GM19372 (cell line): ENCODE results near the gene AFAP1.

Source experiments
- ATAC-seq: cut with Tn5 transposase; IDR thresholded peaks from one replicate; pipeline ENCODE4 v1.9.1; 2021; ENCODE audit warnings: mild to moderate bottlenecking, low read depth, moderate library complexity; ENCODE audit not compliant: unreplicated experiment

The AFAP1 gene

GRCh38 chr4:7734651-7735260 lies 204.9 kb downstream of the AFAP1 start:
- ATAC-seq: no peak

GRCh38 chr4:7733801-7734650 lies 205.6 kb downstream of the AFAP1 start:
- ATAC-seq: no peak

DNA sequence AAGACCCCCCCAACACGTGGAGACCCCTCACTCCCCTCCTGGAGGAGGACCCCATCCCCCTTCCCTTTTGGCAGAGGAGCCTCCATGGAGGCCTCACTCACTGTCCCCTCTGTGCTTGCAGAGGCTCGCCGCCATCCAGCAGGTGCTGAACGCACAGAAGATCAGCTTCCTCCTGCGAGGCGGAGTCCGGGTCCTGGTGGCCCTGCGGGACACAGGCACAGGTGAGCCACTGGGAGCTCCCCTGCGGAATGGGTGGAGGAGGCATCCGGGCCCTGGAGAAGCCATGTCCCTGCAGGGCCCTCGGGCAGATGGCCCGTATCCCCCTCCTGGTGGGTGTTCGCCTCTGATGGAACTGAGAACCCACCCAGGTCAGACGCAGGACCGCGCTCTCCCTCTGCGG lies 206.5 kb downstream of the AFAP1 start:
- ATAC-seq: no peak

DNA sequence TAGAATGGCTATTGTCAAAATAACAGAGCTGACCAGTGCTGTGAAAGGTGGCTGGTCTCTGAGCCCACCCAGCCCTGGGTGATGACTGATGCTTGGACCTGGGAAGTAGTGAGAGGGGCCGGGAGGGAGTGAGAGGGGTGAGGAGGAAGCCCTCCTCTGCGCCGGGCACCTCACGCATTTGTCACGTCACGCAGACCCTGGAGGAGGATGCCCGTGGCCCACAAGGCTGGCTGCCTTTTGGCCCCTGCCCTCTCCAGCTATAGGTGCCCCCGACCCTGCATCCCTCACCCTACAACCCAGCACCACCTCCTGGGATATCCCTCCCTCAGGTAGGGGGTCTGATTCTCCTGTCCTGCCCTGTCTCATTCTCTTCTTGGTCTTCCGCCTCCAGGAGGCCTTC lies 207.4 kb downstream of the AFAP1 start:
- ATAC-seq: no peak

DNA sequence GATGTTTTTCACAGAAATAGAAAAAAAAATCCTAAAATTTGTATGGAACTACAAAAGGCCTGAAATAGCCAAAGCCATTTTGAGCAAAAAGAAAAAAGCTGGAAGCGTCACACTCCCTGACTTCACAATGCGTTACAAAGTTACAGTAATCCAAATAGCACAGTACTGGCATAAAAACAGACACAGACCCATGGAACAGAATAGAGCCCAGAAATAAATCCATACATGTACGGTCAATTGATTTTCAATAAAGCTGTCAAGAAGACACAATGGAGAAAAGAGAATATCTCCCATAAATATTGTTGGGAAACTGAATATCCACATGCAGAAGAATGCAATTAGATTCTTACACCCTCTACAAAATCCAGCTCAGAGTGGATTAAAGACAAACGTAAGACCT lies 208.2 kb downstream of the AFAP1 start:
- ATAC-seq: no peak

DNA sequence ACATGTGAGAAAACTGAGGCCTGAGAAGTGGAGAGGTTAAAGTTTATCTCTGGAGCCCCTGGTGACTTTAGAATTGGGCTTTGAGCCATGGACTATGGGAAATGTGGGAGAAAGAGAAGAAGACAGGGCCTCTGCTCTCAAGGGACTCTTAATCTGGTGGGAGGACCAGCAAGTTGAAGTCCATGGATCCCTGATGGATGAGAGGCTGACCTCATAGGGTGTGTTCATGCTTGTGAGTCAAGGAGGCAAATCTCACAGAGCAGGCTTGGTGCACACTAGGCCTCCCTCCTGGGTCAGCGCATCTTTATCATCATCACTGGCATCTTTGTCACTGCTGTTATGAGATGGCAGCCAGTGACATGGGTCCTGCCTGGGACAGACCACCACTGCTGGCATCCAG lies 211.9 kb downstream of the AFAP1 start:
- ATAC-seq: no peak

DNA sequence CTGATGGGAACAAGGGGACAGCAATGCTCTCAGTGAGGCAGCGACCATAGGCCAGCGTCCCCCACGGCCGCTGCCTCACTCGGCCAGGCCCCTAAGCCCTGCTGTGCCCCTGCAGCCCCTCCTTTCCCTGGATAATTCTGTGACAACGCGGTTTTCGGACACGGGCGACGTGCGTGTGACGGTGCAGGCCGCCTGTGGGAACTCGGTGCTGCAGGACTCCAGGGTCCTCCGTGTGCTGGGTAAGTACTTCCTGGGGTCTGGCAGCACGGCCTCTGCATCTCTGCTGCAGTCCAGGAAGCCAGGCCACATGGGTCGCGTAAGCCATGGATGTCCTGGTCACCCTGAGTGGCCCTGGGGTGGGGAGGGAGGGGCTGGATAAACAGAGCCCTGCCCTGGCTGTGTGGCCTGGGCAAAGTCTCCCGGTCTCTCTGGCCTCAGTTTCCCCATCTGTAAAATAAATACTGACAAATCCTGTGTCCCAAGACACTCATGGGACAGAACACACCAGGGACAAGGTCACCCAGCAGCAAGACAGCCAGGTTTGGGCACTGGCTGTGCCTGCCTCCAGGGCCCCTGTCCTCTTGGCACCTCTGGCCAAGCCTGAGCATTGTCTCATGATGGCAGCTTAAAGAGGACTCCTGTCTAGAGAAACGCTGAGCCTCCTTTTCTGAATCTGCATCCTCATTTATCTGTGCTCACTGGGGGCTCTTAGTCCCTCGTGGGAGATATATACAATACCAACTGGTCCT lies 212.8 kb downstream of the AFAP1 start:
- no peak for ATAC-seq

GRCh38 chr4:7725951-7726350 lies 213.7 kb downstream of the AFAP1 start:
- ATAC-seq: no peak

DNA sequence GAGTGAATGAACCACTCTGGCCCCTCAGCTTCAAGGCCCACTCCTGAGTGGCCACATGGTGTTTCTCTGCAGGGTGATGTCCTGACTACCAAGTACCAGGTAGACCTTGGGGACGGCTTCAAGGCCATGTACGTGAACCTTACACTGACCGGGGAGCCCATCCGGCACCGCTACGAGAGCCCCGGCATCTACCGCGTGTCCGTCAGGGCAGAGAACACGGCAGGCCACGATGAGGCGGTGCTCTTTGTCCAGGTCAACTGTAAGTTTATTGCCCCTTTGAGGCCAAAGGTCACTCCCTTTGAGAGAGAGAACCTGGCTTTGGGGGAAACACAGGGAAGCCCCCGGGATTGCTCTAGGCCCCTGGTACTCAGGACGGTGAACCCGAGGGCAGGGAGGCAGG lies 216.0 kb downstream of the AFAP1 start:
- no peak for ATAC-seq

DNA sequence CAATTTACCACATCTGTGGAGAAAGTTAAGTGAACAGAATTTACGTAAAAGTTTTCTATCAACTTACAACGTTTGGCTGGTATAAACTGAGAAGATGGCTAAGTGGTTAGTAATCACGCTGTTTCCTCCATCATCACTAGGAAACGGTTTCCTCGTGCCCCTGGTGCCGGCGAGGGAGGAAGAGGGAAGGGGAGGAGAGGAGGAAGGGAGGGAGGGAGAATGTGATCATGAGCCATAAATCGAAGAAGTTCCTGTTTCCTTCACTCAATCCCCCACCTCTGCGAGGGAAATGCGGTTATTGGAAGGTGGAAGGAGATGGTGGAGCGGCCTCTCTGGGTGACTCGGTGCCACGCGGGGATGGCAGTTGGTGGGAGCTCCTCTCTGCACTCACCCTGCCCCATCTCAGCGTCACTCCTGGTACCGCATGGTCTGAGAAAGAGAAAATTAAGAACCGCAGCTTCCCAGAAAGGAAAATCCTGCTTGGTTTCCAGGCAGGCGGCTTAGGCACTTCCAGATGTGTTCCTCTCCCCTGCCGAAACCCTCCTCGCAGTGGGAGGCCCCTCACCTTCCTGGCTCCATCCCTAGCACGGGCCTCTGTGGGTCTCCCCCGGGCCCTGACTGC lies 216.8 kb downstream of the AFAP1 start:
- no peak for ATAC-seq

DNA sequence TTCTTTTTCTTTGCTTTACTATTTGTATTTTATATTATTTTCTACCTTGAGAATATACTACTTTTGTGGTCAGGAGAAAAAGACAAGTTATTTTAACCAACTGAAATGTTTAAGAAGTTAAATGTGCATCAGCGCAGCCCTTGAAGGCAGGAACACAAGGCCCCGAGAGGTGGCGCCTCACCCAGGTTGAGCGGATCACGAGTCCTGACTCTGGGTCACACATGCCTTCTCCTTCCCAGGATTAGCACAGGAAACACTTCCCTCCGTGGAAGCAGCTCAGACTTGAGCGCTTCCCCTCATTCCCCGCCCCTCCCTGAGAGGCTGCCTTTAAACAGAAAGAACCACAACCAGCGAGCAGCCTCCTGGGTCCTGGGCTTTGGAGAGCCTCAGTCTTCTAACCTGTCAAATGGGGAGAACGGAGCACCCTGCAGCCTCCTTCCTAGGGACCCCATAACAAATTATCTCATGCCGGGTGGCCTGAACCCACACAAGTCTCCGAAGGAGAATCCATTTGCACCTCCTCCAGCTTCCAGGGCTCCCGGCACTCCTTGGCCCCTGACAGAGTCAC lies 217.6 kb downstream of the AFAP1 start:
- ATAC-seq: no peak

- no peak for ATAC-seq
Measured at GRCh38 chr4:7719354-7720174, 220.1 kb downstream of the AFAP1 start.

- ATAC-seq: no peak
Measured at GRCh38 chr4:7717946-7718490, 221.6 kb downstream of the AFAP1 start.

- no peak for ATAC-seq
Measured at GRCh38 chr4:7717161-7717560, 222.5 kb downstream of the AFAP1 start.

DNA sequence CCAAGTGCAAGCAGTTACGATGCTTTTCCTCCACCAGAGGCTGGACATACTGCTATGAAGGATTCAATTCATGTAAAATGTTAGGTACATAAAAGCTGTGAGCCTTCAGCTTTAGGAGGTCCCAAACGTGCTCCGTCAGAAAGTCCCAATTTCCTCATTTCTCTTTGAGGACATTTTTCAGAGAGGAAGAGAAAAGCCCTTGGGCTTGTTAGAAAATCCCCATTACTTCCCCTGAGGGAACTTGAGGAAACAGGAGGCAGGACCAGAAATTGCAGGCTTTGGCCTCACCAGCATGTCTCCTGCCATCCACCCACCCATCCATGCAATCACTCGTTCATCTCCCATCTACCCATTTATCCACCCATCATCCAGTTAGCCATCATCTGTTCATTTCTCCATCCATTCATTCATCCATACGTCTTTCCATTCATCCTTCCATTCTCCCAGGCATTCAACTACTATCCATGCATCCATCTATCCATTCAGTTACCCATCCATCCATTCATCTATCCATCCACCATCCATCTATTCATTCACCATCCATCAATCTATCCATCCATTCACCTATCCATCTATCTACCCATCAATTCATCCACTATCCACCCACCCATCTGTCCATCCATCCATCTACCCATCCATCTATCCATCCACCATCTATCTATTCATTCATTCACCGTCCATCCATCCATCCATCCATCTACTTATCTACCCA lies 223.5 kb downstream of the AFAP1 start:
- ATAC-seq: no peak

GRCh38 chr4:7715271-7716009 lies 224.2 kb downstream of the AFAP1 start:
- no peak for ATAC-seq

DNA sequence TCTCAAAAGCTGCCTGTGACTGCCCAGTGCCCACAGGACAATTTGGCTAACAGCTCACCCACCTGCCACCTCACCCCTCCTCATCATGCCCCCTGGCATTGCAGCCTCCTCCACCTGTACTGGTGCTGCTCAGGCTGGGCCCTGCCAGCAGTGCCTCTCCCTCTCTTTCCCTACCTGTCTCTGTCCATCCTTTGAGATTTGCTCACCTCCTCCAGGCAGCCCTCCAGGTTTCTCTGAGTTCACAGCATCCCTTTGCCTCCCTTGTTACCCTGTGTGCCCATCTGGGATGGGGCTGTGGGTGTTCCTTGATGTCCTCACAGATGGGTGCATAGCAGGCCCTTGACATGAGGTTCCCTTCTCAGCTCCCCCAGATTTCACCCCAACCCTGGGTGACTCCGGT lies 224.9 kb downstream of the AFAP1 start:
- no peak for ATAC-seq

DNA sequence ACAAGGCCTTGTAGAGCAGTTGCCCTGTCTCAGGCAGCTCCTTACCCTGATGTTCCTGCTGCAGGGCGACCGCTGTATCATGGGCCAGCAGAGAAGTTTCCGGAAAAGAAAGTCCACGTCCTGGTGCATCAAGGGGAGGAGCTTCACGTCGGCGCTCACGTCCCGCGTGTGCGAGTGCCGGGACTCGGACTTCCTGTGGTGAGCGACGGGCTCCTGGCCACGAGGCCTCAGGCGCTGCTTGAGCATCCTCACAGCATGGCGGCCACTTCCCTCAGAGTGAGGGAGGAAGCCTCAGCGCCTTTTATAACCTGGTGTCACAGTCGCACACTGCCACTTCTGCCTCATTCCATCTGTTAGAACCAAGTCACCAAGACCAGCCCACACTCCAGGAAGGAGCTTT lies 225.5 kb downstream of the AFAP1 start:
- no peak for ATAC-seq
